ENCODE data around the gene MRPL1.
"Not testable (repeated sequence)": the region's sequence is repeated elsewhere in the genome, so short reads cannot be mapped to it uniquely, and the experiment has no call there.

MRPL1 gene

DNA sequence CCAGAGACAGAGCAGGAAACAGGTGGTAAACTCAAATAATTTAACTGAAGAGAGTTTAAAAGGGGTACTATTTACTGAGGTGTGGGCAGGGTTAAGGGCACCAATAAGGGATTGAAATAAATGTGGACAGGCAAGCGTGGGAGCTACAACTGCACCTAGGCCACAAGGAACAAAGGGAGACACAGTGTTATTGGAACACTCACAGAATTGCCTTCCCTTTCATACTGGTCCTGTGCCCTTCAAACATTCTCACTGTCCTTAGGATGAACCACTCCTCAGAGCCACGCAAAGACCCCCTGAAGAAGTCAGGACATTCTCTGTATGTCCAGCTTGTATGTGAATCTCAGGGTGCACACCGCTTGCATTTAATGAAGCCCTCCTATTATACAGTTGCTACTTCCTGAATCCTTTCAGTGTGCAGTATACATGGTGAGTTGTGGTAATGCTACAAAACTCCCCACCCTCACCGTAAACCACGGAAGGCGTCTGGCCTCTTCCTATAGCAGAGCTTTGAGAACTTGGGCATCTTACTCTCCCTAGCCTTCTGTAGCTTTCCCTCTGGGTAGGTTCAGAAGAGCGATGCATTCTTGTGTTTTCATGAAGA lies 9.6 kb upstream of the MRPL1 start:
- DNase-seq: peak; percentile 55

- DNase-seq: no peak
These were observed 8.1 kb upstream of the MRPL1 start for GRCh38 chr4:77854431-77855111.

GRCh38 chr4:77856152-77856551 lies 6.5 kb upstream of the MRPL1 start:
- DNase-seq: no peak

DNA sequence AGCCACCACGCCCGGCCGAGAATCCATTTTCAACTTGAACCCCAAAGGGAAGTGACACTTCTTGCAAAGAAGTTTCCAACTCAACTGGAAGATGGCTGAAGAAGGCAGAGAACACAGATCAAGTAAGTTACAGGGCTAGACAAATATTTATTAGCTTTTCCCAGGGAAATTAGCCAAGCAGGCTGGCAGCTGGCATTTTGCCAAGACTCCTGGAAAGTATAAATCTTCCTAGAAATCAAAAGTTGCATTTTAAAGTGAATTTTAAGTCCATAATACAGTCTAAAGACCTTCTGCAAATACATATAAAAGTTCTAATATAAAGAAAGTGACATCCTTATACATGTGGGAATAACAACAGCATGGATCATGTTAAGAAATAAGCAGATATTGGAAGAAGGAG lies 3.4 kb upstream of the MRPL1 start:
- DNase-seq: no peak

GRCh38 chr4:77861495-77861894 lies 1.1 kb upstream of the MRPL1 start:
- DNase-seq: peak; percentile 21

- DNase-seq: not testable (repeated sequence)
These were observed 711 bp downstream of the MRPL1 start for GRCh38 chr4:77863341-77863740.

DNA sequence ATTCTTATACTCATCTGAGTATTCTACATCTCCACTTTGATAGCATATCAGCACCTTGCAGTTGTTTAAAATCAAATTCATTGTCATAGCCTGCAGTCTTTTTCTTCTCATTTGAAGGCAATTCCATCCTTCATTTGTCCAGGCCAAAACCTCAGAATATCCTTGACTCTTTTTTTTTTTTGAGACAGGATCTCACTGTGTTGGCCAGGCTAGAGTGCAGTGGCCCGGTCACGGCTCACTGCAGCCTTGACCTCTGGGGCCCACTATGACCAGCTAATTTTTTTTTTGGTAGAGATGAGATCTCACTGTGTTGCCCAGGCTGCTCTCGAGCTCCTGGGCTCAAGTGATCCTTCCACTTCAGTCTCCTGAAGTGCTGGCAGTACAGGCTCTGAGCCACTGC lies 2.6 kb downstream of the MRPL1 start:
- DNase-seq: no peak

GRCh38 chr4:77872723-77873445 lies 10.3 kb downstream of the MRPL1 start:
- no peak for DNase-seq

DNA sequence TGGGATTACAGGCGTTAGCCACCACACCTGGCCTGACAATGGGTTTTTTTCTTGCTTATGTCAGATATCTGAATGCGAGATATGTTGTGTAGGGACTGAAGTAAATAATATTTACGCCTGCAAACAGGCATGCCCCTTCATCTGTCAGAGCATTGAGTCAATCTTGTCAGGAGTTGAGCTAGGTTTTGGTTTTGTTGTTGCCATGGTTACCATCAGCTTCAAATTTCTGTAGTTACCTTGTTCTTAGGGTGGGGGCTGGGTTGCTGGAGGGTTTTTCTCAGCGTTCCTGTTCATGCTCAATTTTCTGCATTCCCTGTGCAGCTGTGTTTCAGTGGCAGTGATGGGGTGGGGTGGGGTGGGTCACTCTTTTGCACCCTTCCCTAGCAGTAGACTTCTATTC lies 14.5 kb downstream of the MRPL1 start:
- DNase-seq: no peak

DNA sequence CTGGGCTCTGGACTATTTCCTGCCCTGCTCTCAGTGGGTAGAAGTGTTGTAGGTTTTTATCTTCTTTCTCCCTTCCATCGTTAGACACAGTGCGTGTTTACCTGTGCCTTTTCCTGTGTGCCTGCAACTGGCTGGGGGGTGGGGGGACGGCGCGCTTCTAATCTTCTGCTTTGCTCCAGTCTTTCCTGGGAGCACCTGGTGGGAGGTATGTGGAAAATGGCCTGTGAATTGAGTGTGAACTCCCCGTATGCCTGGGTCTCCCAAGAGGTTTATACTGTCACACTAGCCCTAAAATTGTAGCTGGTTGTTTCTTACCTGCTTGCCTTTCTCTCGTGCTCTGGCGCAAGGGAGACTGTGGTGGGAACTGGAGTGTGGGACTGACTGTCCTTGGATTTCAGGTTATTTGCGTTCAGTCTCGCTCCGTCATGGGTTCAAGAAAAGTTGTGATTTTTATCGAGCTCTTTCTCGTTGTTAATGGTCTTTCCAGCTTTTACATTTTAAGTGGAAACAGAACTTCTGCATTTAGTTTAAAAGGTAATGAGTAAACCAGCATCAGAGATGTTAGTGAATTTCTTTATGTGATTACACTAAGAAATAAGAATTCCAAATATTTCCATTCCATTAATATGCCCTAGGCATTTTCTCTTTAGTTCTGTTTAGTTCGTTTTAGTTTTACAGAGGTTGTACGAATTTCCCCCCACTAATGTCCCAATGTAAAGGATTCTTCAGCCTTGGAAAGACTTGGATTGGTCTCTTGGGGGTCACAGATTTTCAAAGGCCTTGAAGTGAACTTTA lies 15.3 kb downstream of the MRPL1 start:
- no peak for DNase-seq

- DNase-seq: no peak
These were observed 18.2 kb downstream of the MRPL1 start for GRCh38 chr4:77880784-77881183.

GRCh38 chr4:77881460-77882295 lies 19.0 kb downstream of the MRPL1 start:
- no peak for DNase-seq

- DNase-seq: no peak
These were observed 30.8 kb downstream of the MRPL1 start for GRCh38 chr4:77893451-77893850.

DNA sequence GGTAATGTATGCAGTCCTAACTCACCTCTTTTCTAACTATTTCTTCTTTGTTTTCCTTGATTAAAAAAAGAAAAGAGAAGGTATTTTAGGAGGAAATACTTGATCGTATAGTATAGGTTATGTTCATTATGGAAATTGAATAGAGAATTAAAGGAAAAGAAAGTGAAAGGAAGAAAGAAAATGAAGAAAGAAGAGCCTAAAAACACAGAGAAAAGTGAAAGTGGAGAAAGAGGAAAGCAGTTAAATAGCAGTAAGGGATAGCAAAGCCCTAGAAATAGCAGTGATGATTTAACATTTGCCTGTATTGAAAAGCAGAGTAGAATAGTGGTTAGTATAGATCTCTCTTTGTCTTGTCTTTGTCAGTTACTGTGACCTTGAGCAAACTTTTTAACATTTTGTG lies 37.0 kb downstream of the MRPL1 start:
- no peak for DNase-seq

GRCh38 chr4:77903186-77903585 lies 40.6 kb downstream of the MRPL1 start:
- DNase-seq: no peak

GRCh38 chr4:77905651-77906263 lies 43.1 kb downstream of the MRPL1 start:
- DNase-seq: peak; percentile 63

DNA sequence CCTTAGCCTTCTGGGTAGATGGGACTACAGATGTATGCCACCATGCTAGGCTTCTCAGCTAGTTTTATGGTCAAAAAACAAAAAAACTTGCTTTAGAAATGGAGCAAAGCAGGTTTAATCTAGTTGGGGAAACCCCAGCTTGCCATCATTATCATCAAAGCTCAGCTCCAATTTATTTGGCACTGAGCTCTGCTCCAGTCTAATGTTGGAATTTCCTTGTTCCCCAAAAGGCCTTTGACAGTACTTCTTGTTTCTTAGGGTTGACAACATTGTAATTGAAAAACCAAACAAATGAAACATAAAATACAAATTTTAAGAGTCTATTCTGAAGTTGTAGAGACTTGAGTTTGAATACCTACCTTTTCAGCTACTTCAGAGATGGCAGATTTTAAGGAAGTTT lies 48.0 kb downstream of the MRPL1 start:
- DNase-seq: no peak

- no peak for DNase-seq
These were observed 48.5 kb downstream of the MRPL1 start for GRCh38 chr4:77911091-77911490.

DNA sequence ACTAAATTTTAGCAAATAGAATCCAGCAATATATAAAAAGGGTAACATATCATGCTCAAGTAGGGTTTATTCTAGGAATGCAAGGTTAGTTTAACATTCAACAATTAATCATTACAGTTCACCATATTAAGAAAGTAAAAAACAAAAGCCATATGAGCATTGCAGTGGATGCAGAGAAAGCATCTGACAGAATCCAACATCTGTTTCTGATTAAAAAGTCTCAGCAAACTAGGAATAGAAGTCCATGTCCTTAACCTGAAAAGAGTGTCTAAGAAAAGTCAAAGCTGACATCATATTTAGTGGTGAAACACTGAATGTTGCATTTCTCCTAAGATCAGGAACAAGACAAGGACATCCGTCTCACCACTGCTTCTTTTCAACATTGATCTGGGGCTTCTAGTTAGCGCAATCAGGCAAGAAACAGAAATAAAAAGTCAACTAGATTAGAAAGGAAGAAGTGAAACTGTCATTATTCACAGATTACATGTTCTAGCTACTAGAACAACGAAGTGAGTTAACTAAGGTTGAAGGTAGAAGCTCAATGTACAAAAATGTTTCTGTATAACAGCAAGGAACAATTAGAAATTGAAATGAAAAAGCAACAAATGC lies 49.3 kb downstream of the MRPL1 start:
- DNase-seq: no peak

GRCh38 chr4:77913348-77913747 lies 50.7 kb downstream of the MRPL1 start:
- no peak for DNase-seq

DNA sequence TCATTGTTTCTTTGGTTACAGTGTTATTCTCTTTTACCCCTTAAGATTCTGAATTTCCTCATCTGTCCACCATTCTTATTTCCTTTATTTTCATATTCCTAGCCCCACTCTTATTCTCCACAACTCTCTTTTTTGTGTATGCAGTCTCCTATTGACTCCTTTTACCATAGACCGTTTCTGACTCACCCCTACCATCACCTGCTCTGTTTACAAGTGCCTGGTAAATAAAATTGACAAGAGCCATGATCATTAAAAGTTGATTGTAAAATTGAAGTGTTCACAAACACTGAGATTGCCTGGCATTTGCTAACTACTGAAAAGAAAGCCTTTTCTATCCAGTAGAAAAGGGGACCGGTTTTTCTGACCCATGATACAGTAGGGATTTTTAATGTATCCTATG lies 54.4 kb downstream of the MRPL1 start:
- no peak for DNase-seq

GRCh38 chr4:77917601-77918000 lies 55.0 kb downstream of the MRPL1 start:
- DNase-seq: no peak

Measured in hematopoietic multipotent progenitor cell treated with erythropoietin and hydrocortisone succinate and interleukin-3 and kit ligand, for 8 days (in vitro differentiated cells).